Progenitor cell of endocrine pancreas (in vitro differentiated cells): ENCODE results near the gene MICU1. TPM values are rescaled to one million over a fixed set of nuclear protein-coding genes. Genes with fewer than 3 reads are reported as not detected.
"Not testable (repeated sequence)": the region's sequence is repeated elsewhere in the genome, so short reads cannot be mapped to it uniquely, and the experiment has no call there.

ENCODE experiments used
- DNase-seq: peaks from one replicate; pipeline ENCODE4 v3.0.0; 2021; ENCODE audit warnings: low spot score; ENCODE audit not compliant: unreplicated experiment
- H3K27ac Mint-ChIP-seq: 2 replicates; pipeline ENCODE4 v1.8.0; 2021; ENCODE audit warnings: mild to moderate bottlenecking, moderate library complexity, mixed read lengths
- H3K27me3 Mint-ChIP-seq: 2 replicates; pipeline ENCODE4 v1.8.0; 2021; ENCODE audit warnings: mixed read lengths
- H3K36me3 Mint-ChIP-seq: 2 replicates; pipeline ENCODE4 v1.8.0; 2022; ENCODE audit warnings: mixed read lengths; ENCODE audit not compliant: insufficient read depth
- H3K4me1 Mint-ChIP-seq: 2 replicates; pipeline ENCODE4 v1.8.0; 2021; ENCODE audit warnings: low read depth, mixed read lengths
- H3K4me3 Mint-ChIP-seq: 2 replicates; pipeline ENCODE4 v1.8.0; 2021; ENCODE audit warnings: low read depth, mild to moderate bottlenecking, moderate library complexity, mixed read lengths
- H3K9me3 Mint-ChIP-seq: 2 replicates; pipeline ENCODE4 v1.8.0; 2021; ENCODE audit warnings: low read depth, mixed read lengths
- CTCF ChIP-seq: fragments of 200-600 bp; sonication (generic); IDR thresholded peaks from one replicate; pipeline ENCODE4 v1.5.0; 2021; ENCODE audit warnings: antibody characterized with exemption, mild to moderate bottlenecking; ENCODE audit not compliant: unreplicated experiment
- total RNA-seq: library from RNA; stranded (reverse); gene quantifications from 2 replicates; pipeline ENCODE4 v1.2.1, GENCODE V29; 2021

The MICU1 gene
- total RNA-seq, 1 donor from 2014 or later: 63.3 TPM

GRCh38 chr10:72328045-72328828 is 297.6 kb downstream of the MICU1 start:
- no peaks in the 10 kb centered on the region for H3K9me3 Mint-ChIP-seq
- H3K36me3 Mint-ChIP-seq: peaks cover 2% of the 10 kb centered on the region
- no peaks in the 10 kb centered on the region for H3K27me3 Mint-ChIP-seq
- no peak for DNase-seq
- TF ChIP-seq CTCF: peak; percentile 67
- H3K4me3 Mint-ChIP-seq: no peak overlapping the region
- H3K27ac Mint-ChIP-seq: no peak overlapping the region
- peaks cover 17% of the 10 kb centered on the region for H3K4me1 Mint-ChIP-seq

- not testable (repeated sequence) for H3K9me3 Mint-ChIP-seq, H3K27me3 Mint-ChIP-seq, H3K36me3 Mint-ChIP-seq, DNase-seq, H3K27ac Mint-ChIP-seq, H3K4me3 Mint-ChIP-seq
- H3K4me1 Mint-ChIP-seq: peaks cover 18% of the 10 kb centered on the region
Measured at GRCh38 chr10:72326665-72327603, 298.9 kb downstream of the MICU1 start.

DNA sequence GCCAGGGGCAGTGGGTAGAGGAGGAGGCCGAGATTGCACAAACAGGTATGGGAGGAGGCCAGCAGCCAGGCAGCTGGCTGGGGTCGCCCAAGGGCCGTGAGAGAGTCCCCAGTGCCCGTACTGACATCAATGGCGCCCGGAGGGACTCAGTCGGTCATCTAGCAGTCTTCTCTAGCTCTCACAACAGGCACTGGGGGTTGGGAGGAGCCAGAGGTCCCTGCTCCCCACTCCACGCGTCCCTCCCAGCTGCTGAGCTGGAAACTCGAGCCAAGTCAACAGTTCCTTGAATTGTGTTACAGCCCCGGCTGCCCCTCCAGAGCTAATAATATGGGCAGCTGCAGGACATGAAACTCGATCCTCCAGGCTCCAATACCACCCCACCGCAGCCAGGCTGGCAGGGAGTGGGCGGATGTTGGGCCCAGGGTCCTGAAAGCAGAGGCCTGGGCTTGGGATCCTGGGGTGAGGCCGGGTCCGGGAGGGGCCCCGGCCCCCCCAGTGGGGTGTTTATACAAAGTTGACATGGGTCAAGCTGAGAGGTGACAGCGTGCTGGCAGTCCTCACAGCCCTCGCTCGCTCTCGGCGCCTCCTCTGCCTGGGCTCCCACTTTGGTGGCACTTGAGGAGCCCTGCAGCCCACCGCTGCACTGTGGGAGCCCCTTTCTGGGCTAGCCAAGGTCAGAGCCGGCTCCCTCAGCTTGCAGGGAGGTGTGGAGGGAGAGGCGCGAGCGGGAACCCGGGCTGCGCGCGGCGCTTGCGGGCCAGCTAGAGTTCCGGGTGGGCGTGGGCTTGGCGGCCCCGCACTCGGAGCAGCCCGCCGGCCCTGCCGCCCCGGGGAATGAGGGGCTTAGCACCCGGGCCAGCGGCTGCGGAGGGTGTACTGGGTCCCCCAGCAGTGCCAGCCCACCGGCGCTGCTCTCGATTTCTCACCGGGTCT is 300.4 kb downstream of the MICU1 start:
- H3K27ac Mint-ChIP-seq: peak overlapping the region; percentile 59
- H3K27me3 Mint-ChIP-seq, DNase-seq, H3K36me3 Mint-ChIP-seq, H3K4me3 Mint-ChIP-seq, H3K9me3 Mint-ChIP-seq: not testable (repeated sequence)
- H3K4me1 Mint-ChIP-seq: peaks cover 13% of the 10 kb centered on the region

- Mint-ChIP-seq H3K4me1 (peaks cover 17% of the 10 kb centered on the region), H3K9me3 (no peaks in the 10 kb centered on the region), H3K27me3 (peaks cover 2% of the 10 kb centered on the region), H3K4me3 (no peak overlapping the region), H3K36me3 (no peaks in the 10 kb centered on the region), H3K27ac (no peak overlapping the region)
- no peak for DNase-seq
- TF ChIP-seq CTCF: no peak
Measured at GRCh38 chr10:72323771-72324191, 302.1 kb downstream of the MICU1 start.

- no peak overlapping the region for H3K27ac Mint-ChIP-seq
Measured at GRCh38 chr10:72323108-72323749, 302.6 kb downstream of the MICU1 start.

More at GRCh38 chr10:72323108-72323749, 302.6 kb downstream of the MICU1 start:
- H3K27me3 Mint-ChIP-seq: peaks cover 6% of the 10 kb centered on the region
- H3K9me3 Mint-ChIP-seq: no peaks in the 10 kb centered on the region
- no peaks in the 10 kb centered on the region for H3K36me3 Mint-ChIP-seq
- TF ChIP-seq CTCF: no peak
- peaks cover 18% of the 10 kb centered on the region for H3K4me1 Mint-ChIP-seq
- no peak overlapping the region for H3K4me3 Mint-ChIP-seq
- DNase-seq: no peak
